Colonic mucosa (tissue), 4 donors: ENCODE data around the gene SMIM32. TPM values are rescaled to one million over a fixed set of nuclear protein-coding genes. Genes with fewer than 3 reads are reported as not detected.

Experiments used
- DNase-seq: peaks from one replicate; pipeline ENCODE4 v3.0.0-alpha.2; 2020
- H3K27ac ChIP-seq: fragments of 200-600 bp; one replicate; pipeline ENCODE4 v1.8.0; 2021
- H3K27me3 ChIP-seq: fragments of 200-600 bp; one replicate; pipeline ENCODE4 v1.8.0; 2021
- H3K36me3 ChIP-seq: fragments of 200-600 bp; one replicate; pipeline ENCODE4 v1.8.0; 2021
- H3K4me1 ChIP-seq: fragments of 200-600 bp; one replicate; pipeline ENCODE4 v1.8.0; 2021; ENCODE audit warnings: mild to moderate bottlenecking
- H3K4me3 ChIP-seq: fragments of 200-600 bp; one replicate; pipeline ENCODE4 v1.8.0; 2021
- H3K9ac ChIP-seq, 2 donors: one replicate each; pipeline ENCODE4 v1.7.0; 2013; ENCODE audit warnings: control low read depth in 2 of 2, low read depth in 2 of 2, low read length in 2 of 2
- H3K9me3 ChIP-seq: fragments of 200-600 bp; one replicate; pipeline ENCODE4 v1.8.0; 2021
- CTCF ChIP-seq: fragments of 200-600 bp; IDR thresholded peaks from one replicate; pipeline ENCODE4 v1.8.0; 2022; ENCODE audit warnings: antibody characterized with exemption, mild to moderate bottlenecking
- intact Hi-C: fragments of 100-400 bp; cut with DNase I; formaldehyde crosslinking; loops from one replicate; pipeline ENCODE4 v1.14.1; 2022
- total RNA-seq, 2 donors: library from RNA; stranded (reverse); fragmentation: NEBNext Ultra II Directional in 1 of 2; extraction: Animal tissue kit (Norgen Biotek cat#: 25700) in 1 of 2; gene quantifications; one replicate each; pipeline ENCODE4 v1.2.1, GENCODE V29; 2021
- donor health status: healthy.
- donor health status: DM: no; HTN: no; CAD: no.
- donor health status: DM: no; HTN: no; CAD: no.

The SMIM32 gene
- total RNA-seq, 2 donors from 2014 or later = 18.9 to 20.2 TPM

DNA sequence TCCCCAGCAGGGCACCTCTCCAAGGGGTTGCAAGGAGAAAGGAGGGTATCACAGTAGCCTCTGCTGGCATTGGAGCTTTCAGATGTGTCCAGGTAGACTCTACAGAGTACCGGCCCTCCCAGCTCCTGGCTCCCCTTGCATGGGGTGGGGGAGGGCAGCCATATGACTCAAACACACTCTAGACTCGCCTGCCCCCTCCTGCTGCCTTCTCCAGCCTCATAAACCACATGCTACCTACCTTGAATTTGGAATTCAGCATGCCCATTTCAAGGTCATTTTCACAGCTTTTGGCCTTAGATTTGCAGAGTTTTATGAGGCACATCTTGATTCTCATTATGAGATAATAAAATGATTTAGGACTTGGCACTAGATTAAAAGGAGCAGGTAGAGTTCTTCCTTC, 32.8 kb upstream of the SMIM32 start:
- DNase-seq = no peak
- H3K9me3 ChIP-seq = no peaks in the 10 kb centered on the region
- no peaks in the 10 kb centered on the region for H3K36me3 ChIP-seq
- H3K4me1 ChIP-seq = no peaks in the 10 kb centered on the region
- no peak overlapping the region for H3K27ac ChIP-seq
- no peaks in the 10 kb centered on the region for H3K27me3 ChIP-seq
- intact Hi-C loops = no loop called here
- no peak overlapping the region for H3K4me3 ChIP-seq
- TF ChIP-seq CTCF = no peak
- no peak overlapping the region for H3K9ac ChIP-seq

DNA sequence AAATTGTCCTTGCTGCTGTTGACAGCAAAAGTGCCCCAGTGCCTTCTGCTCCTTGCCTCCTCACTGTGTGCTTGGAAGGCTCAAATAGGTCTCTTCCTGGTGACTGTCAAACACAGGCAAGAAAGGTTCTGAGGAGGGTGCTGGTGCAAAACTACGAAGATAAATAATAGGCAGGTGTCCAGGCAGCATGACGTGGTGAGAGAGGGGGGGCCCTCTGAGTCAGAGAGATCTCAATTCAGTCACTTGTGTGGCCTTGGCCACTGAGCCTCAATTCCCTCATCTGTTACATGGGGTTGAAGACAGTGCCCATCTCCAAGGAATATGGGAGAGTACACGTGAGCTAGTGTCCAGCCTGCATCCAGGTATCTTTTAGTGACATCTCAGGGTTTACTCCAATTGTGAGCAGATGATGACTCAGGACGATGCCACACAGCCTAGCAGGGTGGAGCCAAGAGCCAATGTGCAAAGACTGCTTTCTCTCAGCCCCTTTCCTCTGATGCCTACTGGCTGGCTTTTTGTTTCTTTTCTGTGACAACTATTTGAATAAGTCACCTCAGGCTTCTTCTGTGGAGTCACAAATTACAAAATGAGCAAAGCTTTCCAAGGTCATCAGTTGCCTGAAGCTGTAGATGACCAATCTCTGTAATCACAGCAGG, 29.7 kb upstream of the SMIM32 start:
- intact Hi-C loops = no loop called here
- Histone ChIP-seq H3K36me3 (no peaks in the 10 kb centered on the region), H3K9me3 (no peaks in the 10 kb centered on the region), H3K27ac (no peak overlapping the region), H3K4me1 (no peaks in the 10 kb centered on the region), H3K27me3 (no peaks in the 10 kb centered on the region), H3K9ac (no peak overlapping the region), H3K4me3 (no peak overlapping the region)
- TF ChIP-seq CTCF = no peak
- DNase-seq = no peak

DNA sequence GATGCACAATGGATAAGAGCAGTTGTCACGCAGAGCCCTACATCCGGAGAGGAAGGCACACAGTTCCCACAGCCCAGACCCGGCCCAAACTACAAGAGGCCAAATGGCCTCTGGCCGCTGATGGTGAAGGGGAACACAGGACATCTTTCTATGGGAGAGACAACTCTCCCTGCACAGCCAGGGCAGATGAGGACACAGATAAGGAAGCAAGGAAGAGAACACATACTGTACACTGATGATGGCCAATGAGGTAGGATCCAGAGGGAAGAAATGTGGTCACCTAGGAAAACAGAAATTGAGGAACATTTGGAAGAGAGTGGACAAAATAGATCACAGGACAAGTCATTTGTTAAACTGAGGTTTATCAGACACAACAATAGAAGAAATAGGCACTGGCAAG, 28.4 kb upstream of the SMIM32 start:
- TF ChIP-seq CTCF = no peak
- DNase-seq = no peak
- Histone ChIP-seq H3K27me3 (no peaks in the 10 kb centered on the region), H3K4me3 (no peak overlapping the region), H3K9me3 (no peaks in the 10 kb centered on the region), H3K9ac (no peak overlapping the region), H3K36me3 (no peaks in the 10 kb centered on the region), H3K4me1 (no peaks in the 10 kb centered on the region), H3K27ac (no peak overlapping the region)
- intact Hi-C loops = no loop called here

DNA sequence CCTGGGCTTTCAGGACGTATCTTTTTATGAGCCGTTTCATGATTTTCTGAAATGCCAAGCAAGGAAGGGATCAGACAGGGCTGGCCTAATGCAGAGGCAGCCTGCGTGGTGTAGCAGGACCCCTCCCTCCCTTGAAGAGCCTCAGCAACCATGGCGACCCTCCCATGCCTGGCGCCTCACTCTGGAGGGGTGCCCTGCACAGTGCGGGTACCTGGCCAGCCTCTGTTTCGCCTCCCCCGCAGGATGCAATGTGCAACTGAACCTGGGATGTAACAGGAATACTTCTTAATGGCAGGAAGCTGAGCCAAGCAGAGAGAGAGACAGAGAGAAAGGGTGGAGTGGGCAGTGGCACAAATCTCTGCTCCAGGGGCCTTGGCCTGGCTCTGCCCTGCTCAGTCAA, 23.3 kb upstream of the SMIM32 start:
- Histone ChIP-seq H3K9ac (no peak overlapping the region), H3K4me3 (no peak overlapping the region), H3K4me1 (no peaks in the 10 kb centered on the region), H3K9me3 (no peaks in the 10 kb centered on the region), H3K27me3 (no peaks in the 10 kb centered on the region), H3K27ac (no peak overlapping the region), H3K36me3 (no peaks in the 10 kb centered on the region)
- TF ChIP-seq CTCF = no peak
- DNase-seq = no peak
- intact Hi-C loops = no loop called here

DNA sequence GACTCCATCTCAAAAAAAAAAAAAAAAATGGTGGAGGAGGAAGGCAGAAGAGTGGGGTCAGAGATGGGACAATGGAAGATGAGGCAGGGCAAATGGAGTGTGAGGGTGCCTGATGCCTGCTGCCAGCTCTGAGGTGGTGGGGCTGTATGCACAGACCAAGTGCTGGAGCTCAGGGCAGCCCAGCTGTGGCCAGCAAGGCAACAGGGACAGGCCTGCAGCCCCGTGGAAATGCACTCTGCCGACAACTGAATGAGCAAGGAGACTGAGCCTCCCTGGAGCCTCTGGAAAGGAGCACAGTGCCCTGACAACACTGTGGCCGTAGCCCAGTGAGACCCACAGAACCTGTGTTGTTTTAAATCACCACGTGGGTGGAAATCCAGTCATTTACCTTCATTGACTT, 22.9 kb upstream of the SMIM32 start:
- TF ChIP-seq CTCF = no peak
- no peaks in the 10 kb centered on the region for H3K9me3 ChIP-seq
- H3K27me3 ChIP-seq = no peaks in the 10 kb centered on the region
- no peak for DNase-seq
- no peak overlapping the region for H3K4me3 ChIP-seq
- intact Hi-C loops = no loop called here
- H3K4me1 ChIP-seq = no peaks in the 10 kb centered on the region
- H3K36me3 ChIP-seq = no peaks in the 10 kb centered on the region
- no peak overlapping the region for H3K9ac ChIP-seq
- H3K27ac ChIP-seq = no peak overlapping the region
